Measurements from ENCODE around the gene PHACTR3. TPM values are rescaled to one million over a fixed set of nuclear protein-coding genes. Genes with fewer than 3 reads are reported as not detected.

Gene PHACTR3
- total and polyA plus RNA-seq, 2 experiments from 2014 or later, result 0.45 to 0.61 TPM

- H3K27me3 ChIP-seq (ENCODE audit: insufficient read depth), result peaks cover 11% of the 10 kb centered on the region
- H2AFZ ChIP-seq, result no peak overlapping the region
- H4K20me1 ChIP-seq (replicated peaks; ENCODE audit: insufficient read depth), result no peaks in the 10 kb centered on the region
- H3K36me3 Mint-ChIP-seq (ENCODE audit: low read depth), result no peaks in the 10 kb centered on the region
- no peaks in the 10 kb centered on the region for H3K79me2 ChIP-seq (replicated peaks; ENCODE audit: insufficient read depth)
- no peak for DNase-seq (ENCODE audit: low spot score)
- H3K27ac ChIP-seq (ENCODE audit: low read depth), result no peak overlapping the region
- no peaks in the 10 kb centered on the region for H3F3A ChIP-seq (replicated peaks; ENCODE audit: low read depth)
- no peaks in the 10 kb centered on the region for H3K9me3 Mint-ChIP-seq
- no peak overlapping the region for H3K4me2 ChIP-seq
- no peaks in the 10 kb centered on the region for H3K4me1 ChIP-seq (ENCODE audit: insufficient read depth)
- no peak overlapping the region for H3K4me3 Mint-ChIP-seq
- no peak overlapping the region for H3K4me3 ChIP-seq
- no peak for ATAC-seq
- H3K4me1 Mint-ChIP-seq, result no peaks in the 10 kb centered on the region
- no peak for TF ChIP-seq CREB1 (CRISPR knock-in tag; IDR thresholded peaks at IDR 0.05; ENCODE audit: low read depth)
- TF ChIP-seq ZNF331 (CRISPR knock-in tag; IDR thresholded peaks at IDR 0.05; ENCODE audit: low read depth), result no peak
- no peak for TF ChIP-seq STAT1 (IDR thresholded peaks at IDR 0.05; ENCODE audit: unreplicated experiment)
- TF ChIP-seq EZH2phosphoT487 (IDR thresholded peaks at IDR 0.05; ENCODE audit: unreplicated experiment), result no peak
- TF ChIP-seq ETS1 (IDR thresholded peaks at IDR 0.05), result no peak
- TF ChIP-seq EZH2 (IDR thresholded peaks at IDR 0.05; ENCODE audit: low read depth, unreplicated experiment), result no peak
- no peak overlapping the region for H3K27ac Mint-ChIP-seq
- no peaks in the 10 kb centered on the region for H3K36me3 ChIP-seq (ENCODE audit: insufficient read depth)
- H3K27me3 Mint-ChIP-seq (ENCODE audit: insufficient read depth, low read depth, poor library complexity), result peaks cover 3% of the 10 kb centered on the region
- H3K9me2 ChIP-seq (ENCODE audit: insufficient read depth), result no peaks in the 10 kb centered on the region
Observed at GRCh38 chr20:59864726-59865125, 260.4 kb downstream of the PHACTR3 start.

GRCh38 chr20:59866338-59866737 is 262.0 kb downstream of the PHACTR3 start:
- Histone ChIP-seq H3K4me1 (ENCODE audit: insufficient read depth) (no peaks in the 10 kb centered on the region), H3K79me2 (replicated peaks; ENCODE audit: insufficient read depth) (no peaks in the 10 kb centered on the region), H3K36me3 (ENCODE audit: insufficient read depth) (no peaks in the 10 kb centered on the region), H3K27ac (ENCODE audit: low read depth) (no peak overlapping the region), H2AFZ (no peak overlapping the region), H4K20me1 (replicated peaks; ENCODE audit: insufficient read depth) (no peaks in the 10 kb centered on the region), H3F3A (replicated peaks; ENCODE audit: low read depth) (no peaks in the 10 kb centered on the region), H3K27me3 (ENCODE audit: insufficient read depth) (peaks cover 8% of the 10 kb centered on the region), H3K4me3 (no peak overlapping the region), H3K9me2 (ENCODE audit: insufficient read depth) (no peaks in the 10 kb centered on the region), H3K4me2 (no peak overlapping the region)
- no peaks in the 10 kb centered on the region for H3K36me3 Mint-ChIP-seq (ENCODE audit: low read depth)
- H3K4me3 Mint-ChIP-seq, result no peak overlapping the region
- no peak overlapping the region for H3K27ac Mint-ChIP-seq
- H3K4me1 Mint-ChIP-seq, result no peaks in the 10 kb centered on the region
- H3K9me3 Mint-ChIP-seq, result no peaks in the 10 kb centered on the region
- ATAC-seq (no peak), DNase-seq (ENCODE audit: low spot score) (no peak)
- peaks cover 3% of the 10 kb centered on the region for H3K27me3 Mint-ChIP-seq (ENCODE audit: insufficient read depth, low read depth, poor library complexity)
- TF ChIP-seq EZH2 (IDR thresholded peaks at IDR 0.05; ENCODE audit: low read depth, unreplicated experiment), result no peak
- no peak for TF ChIP-seq ZNF331 (CRISPR knock-in tag; IDR thresholded peaks at IDR 0.05; ENCODE audit: low read depth)
- TF ChIP-seq REST (IDR thresholded peaks at IDR 0.05; ENCODE audit: unreplicated experiment), result no peak
- no peak for TF ChIP-seq STAT1 (IDR thresholded peaks at IDR 0.05; ENCODE audit: unreplicated experiment)
- TF ChIP-seq ZNF114 (CRISPR knock-in tag; IDR thresholded peaks at IDR 0.05), result no peak
- no peak for TF ChIP-seq JUNB (IDR thresholded peaks at IDR 0.05; ENCODE audit: unreplicated experiment)
- no peak for TF ChIP-seq POLR2AphosphoS5 (IDR thresholded peaks at IDR 0.05; ENCODE audit: low read depth)
- no peak for TF ChIP-seq EZH2phosphoT487 (IDR thresholded peaks at IDR 0.05; ENCODE audit: unreplicated experiment)
- TF ChIP-seq NANOG (IDR thresholded peaks at IDR 0.05; ENCODE audit: borderline replicate concordance), result no peak
- no peak for TF ChIP-seq ETS1 (IDR thresholded peaks at IDR 0.05)
